HG02642 (cell line): ENCODE results near the gene CD47.

Source experiments
- ATAC-seq: cut with Tn5 transposase; IDR thresholded peaks from one replicate; pipeline ENCODE4 v1.9.1; 2021; ENCODE audit warnings: mild to moderate bottlenecking; ENCODE audit not compliant: unreplicated experiment, poor library complexity

Gene CD47

DNA sequence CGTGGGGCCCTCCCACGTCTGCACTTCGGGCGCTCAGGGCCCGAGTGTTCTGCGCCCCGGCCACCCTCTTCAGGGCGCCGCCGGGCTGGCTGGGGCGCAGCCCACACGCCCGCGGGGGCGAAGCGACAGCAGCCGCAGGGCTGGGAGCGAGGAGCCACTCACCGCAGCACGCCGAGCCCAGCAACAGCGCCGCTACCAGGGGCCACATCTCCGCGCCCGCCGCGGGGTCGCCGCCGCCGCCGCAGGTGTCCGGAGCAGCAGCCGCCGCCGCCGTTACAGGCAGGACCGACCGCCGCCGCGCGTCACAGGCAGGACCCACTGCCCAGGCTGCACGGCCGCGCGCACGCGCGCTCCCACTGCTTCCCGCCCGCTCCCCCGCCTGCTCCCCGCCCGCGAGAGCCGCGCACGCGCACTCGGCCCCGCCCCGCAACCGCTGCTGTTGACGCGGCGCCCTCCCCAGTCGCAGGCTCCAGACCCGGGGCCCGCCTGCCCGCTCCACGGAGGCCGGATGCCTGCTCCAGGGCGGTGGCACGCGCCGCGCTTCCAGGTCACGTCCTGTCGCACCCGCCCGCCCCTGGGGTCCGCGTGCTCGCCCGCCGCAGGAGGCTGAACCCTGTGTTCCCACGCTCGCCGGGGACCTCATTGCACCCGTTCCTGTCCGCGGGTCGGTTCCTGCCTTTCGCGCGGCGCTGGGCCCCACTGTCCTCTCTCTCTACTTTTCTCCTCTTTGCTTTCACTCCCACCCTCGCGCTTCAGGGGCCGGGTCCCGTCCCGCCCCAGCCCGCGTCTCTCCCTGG is at the start of gene CD47:
CD47 (minus strand) TSS at position 331 of the 797 bp plus-strand sequence; CDS start at position 208, 123 bp downstream.
- ATAC-seq: peak; percentile 78

DNA sequence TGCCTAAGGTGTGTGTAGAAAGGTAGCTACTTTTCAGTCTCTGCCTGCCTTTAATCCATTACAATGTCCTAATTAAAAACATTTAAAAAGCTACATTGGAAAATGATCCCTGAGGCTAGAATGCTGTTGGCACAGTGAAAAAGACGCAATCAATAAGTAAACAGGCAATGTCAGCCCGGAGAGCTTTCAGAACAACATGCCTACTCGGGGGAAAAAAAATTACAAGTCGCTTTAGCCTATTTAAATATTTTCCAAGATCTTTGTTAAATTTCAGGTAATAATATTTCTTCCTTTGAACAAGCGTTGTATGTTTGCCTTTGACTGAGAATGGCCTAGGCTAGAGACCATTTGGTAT is 46.6 kb upstream of the CD47 start:
- no peak for ATAC-seq

DNA sequence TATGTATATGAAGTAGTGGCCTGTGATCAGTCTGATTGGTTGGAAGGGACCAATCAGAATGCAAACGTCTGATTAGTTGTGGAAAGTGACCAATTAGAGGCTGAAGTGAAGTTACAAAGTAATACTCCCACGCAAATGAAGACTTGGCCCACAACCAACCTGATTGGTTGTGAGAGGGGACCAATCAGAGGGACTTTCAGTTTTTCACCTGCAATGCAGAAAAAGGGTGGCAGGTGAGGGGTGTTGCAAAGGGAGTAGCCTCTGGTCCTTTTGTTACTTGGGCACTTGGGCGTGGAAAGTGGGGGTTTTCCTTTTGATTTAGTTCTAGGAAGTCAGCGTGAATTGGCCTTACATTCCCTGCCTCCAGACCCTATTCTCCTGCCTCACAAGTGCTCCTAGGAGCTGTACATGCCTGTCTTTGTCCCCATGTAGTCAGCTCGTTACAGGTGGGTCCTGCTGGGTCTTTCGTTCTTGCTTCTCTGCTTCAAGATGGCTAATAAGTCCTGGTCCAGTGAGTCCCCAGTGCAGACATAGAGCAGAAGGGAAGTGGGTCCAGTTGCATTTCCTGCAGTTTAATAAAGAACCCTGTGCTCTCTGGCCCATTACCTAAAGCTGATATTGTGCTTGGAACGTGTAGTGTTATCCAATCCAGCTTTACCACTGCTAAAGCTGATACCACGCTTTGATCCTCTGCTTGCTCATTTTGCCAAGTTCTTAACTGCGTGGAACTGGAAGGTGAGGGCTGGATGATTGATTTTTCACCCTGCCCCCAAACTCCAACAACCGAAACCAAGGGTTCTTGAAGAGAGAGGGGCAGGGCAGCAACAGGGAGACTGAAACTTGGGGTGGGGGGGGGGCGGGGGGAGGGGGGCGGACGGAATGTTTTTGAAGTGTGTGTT is 46.0 kb upstream of the CD47 start:
- no peak for ATAC-seq

DNA sequence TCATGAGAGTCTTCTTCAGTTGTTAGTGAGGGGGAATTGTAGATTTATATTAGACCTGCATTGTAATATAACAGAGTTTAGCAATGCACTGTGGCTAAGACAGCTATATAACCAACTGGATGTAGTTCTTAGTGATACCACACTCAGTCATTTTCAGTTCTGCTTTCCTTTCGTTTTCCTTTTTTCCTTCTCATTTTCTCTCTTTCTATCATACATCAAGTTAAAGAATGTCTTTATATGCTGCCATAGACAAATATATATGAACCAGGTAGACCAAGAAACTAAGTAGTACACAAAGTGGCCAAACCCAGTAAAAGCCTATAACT is 43.7 kb upstream of the CD47 start:
- ATAC-seq: peak; percentile 49

DNA sequence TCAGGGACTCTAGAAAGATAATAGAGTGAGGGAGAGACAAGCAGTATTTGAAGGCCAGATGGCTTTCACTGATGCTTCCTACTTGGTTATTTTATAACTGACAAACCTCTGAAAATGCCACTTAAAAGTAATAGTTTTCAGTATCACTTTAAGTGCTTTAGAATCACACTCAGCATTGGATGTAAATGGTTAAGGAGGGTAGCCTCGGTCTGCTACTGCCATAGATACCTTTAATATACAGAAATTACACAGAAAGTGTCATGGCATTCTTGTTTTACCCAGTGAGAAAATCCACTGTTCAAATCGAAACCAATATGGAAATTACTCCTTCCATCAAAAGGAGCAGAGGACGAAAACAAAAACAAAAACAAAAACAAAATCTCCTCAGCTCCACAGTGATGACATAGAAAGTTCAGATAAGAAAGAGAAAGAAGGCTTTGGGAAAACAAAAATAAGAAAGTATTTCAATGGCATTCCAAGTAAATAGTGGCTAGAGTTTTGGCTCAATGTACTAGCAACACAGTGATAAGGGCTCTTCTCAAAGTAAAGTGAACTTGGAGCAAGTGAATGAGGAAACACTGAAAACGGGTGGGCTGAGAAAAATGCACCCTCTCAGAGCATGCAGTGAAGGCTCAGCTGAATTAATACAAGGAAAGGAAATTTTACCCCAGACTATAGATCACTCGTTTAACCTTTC is 43.2 kb upstream of the CD47 start:
- ATAC-seq: peak; percentile 44

DNA sequence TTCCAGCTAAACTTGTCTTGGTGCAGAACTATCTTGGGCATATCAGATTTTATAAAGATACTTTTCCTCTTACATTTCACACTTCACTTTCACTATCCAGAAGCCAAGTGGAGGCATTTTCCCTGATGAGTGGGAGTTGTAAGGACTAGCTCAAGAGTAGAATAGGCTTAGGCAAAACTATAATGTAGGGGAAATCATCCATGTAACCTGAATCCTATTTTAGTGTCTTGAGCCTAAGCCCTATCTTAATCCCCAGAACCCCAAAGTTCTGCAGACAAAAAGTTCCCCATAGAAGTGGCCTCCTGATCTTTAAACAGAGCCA is 42.2 kb upstream of the CD47 start:
- no peak for ATAC-seq

DNA sequence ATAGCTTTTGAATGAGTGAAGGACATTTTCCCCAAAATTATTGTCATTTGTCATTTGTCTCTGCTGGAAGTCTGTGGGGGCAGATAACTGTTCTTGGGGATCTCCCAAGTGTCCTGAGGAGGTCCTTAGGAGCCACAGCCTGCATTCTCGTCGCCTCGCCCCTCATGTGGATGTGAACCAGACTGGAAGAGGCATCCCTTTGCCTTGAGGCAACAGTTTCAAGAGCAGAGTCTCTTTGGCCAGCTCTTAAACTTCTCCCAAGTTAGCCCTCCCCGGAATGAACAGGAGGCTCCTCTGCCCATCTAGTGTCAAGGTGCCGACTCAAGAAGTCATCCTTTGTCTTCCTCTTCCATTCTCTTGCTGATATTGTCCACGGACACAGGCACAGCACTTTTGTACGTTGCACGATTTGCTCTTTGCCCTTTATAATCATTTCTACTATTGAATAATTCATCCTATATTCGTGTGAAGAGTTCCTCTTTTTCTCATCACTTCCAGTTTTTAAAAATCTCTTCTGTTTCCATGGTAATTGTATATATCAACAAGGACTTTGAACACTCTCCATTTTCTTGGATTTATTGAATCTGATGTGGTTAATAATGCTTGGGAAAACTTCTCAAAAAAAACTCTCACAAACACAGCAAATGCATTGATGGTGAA is 40.8 kb upstream of the CD47 start:
- ATAC-seq: no peak

DNA sequence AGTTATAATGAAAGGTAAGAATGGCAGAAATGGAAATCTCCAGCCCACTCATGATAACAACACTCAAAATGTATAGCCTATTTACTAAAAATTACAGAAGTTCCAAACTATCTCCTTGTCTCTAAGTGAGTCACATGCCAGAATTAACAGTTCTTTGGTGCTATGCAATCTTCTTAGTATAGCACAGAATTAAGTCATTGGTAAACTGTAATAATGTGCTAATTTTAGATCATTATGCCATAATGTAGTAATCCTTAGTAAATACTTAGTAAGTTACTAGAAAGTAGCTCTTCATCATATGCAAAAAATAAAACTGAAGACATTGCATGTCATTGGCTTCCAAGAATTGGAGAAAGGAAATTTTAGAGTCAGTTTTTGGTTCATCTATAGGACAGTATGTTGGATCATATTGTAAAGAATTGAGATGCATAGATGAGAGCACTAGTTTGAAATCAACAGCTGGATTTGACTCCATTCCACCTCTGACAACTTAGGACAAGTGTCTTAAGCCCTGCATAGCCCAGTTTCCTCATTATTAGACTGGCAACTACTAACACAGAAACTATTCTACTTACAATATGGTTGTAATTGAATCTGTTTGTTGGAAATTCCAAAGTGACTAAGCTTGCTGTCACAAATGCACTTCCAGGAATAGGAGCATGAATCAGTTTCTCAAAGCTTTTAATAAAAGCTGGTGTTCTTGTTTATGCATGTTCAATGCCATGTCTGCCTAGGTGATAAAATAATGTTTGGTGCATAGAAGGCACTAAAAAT is 40.1 kb upstream of the CD47 start:
- no peak for ATAC-seq

DNA sequence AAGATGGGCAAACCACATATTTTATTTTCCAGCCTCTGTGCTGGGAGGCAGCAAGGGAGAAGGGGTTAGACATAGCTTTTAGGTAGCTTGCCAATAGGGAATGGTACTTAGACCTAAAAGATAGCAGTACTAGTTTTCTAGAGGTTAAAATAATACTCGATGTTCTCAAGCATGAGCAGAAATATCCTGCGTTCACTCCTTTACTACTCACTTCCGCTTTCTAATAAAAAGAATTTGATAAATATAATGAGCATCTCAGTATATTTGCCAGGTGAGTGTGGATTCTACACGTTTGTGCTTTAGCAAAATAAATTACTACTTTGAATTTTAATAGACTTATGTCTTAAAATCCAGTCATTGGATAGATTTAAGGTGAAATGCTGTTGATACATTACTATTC is 39.4 kb upstream of the CD47 start:
- no peak for ATAC-seq

DNA sequence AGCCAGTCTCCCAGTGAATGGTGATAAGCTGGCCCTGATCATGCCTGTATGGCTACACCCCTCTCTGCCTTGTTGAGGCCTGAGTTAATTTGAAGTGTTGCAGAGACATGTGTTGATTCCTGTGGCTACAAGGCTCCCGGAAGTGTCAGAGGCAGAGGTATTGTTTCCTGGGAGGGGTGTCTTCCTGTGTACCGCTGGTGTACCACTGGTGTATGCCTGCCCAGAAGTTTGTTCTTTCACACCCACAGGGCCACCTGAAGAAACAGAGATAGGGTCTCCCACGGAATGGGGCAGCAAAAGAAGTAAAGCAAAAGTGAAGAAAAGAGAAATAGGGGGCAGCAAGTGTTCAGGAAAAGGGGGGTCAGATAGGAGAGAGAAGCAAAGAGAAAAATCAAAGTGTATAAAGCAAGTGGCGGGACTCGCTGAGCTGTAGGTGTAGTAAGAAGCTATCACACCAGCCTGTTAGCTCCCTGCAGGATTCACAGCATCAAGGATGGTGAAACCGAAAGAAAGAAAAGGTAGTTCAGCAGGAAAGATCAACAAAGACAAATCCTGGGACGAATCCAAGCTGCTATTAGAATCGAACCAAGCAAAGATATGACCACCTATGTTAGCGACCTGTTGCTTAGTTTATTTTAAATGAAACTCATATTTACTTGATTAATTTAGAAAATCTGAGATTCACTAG is 36.6 kb upstream of the CD47 start:
- ATAC-seq: no peak

DNA sequence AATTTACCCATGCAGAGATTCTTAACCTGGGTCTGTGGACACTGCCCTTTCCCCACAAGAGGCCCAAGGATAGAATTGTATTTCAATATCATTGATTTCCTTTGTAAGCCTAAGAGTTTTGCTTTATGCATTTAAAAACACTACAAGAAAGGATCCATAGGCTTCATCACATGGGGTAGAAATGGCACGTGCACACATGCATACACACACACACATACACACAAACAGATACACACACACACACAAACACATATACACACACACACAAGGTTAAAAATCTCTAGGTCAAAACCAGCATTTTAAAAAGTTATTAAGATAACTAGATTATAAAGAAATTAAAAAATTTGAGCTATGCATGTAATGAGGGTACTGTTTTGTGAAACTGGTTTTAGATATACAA is 35.5 kb upstream of the CD47 start:
- no peak for ATAC-seq

DNA sequence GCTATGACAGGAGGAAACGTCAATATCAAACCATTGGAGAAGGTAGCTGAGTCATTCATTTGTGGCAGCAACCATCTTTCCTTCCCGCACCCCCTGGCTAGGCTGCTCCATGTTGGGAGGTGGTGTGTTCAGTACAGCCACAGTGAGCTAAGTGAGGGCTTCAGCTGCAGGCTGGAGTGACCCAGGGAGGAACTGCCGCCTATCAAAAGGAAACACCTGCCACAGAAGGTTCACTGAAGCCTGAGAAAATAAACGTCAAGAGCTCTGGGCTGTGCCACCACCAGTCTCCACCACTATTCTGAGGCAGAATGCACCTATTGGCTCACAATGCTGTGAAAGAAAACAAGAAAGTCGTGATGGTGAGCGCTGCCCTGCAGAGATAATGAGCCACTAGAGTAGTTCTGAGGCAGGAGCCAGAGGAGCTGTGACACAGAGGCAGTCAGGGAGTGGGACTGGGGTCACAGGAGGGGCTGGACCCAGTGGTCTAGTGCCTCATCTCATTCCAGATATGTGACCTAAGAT is 34.8 kb upstream of the CD47 start:
- peak; percentile 57 for ATAC-seq

DNA sequence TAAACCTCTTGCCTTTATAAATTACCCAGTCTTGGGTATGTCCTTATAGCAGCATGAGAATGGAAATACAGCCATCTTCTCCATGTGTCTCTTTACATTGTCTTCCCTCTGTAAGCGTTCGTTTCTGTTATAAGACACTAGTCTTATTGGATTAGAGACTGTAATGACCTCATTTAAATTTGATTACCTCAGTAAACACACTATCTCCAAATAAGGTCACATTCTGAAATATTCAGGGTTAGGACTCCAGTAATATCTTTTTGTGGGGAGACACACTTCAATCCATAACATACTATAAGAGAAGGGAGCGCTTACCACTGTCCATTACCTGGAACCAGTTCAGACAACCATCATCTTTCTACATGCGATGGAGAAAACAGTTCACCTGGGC is 34.3 kb upstream of the CD47 start:
- no peak for ATAC-seq

DNA sequence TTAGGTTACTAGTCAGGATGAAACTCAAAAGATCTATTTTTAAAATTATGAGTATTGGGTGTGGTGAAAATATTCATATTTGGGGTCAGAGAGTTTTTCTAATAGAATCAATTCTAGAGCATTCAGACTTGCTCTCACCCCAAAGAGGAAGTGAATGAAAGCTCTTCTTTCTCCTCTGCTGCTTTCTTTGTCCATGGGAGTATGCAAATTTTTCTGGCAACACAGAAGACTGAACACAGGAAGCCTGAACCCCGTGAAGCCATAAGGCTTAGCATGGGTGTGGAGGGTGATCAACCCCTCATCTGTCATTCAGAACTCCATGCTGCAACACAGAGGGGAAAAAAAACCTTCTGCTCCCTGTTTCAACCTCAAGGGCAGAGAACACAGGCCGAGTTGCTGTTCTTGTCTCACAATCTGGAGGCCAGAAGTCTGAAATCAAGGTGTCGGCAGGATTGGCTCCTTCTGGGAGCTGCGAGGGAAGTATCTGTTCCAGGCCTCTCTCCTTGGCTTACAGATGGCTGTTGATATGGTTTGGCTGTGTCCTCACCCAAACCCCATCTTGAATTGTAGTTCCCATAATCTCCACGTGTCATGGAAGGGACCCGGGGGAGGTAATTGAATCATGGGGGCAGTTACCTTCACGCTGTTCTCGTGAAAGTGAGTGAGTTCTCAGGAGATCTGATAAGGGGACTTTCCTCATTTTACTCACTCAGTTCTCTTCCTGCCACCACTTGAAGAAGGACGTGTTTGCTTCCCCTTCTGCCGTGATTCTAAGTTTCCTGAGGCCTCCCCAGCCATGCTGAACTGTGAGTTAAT is 33.7 kb upstream of the CD47 start:
- peak; percentile 85 for ATAC-seq

DNA sequence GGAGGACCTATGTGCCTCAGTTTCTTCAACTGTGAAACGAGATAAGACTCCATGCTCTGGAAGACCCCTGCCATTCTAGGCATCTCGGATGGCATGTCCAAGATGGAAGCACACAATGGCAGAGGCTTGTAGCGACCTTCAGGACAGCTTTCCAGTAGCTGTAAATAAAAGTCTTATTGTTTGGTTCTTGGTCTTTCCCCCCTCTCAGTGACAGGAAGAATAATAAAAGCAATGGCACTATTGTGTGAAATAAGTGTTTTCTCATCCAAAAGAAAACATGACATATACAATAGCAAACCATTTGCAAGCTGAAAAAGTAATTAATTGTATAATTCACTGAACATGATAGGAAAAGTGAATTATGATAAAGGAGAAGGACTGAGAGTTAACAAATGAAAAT is 32.5 kb upstream of the CD47 start:
- ATAC-seq: no peak

DNA sequence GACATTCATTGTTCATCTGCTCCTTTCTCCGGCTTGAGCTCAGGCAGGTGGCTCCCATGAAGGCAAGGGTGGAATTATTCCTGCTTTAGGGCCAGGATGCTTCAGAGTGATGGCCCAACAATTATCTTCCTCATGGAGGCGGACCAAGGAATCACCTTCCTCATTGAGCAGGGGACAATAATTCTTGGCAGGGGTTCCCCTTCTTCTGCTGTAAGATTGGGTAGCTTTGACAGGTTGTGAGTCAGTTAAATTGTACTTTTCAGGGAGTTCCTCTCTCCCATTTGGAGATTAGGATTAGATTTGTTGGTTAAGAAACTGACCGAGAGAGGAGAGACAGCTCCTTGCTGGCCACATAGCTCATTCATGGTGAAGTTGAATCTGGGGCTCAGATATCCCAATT is 31.4 kb upstream of the CD47 start:
- no peak for ATAC-seq

DNA sequence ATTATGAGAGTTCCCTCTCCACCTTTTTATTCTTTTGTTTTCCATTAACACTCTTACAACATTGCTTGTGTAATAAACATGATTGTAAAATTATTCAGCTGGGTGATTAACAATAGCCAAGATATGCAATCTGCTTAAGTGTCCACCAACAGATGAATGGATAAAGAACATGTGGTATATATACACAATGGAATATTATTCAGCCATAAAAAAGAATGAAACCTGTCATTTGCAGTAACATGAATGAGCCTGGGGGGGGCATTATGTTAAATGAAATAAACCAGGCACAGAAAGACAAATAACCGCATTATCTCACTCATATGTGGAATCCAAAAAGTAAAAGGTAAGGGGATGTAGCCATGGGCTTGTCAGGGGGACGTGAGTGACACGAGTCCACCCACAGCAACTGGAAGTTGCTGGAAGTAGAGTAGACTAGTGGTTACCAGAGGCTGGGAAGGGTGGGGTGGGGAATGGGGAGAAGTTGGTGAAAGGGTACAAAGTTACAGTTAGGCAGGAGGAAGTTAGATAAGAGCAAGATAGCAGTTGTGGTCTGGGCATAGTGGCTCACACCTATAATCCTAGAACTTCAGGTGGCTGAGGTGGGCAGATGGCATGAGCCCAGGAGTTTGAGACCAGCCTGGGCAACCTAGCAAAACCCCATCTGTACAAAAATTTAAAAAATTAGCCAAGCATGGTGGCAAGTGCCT is 28.7 kb upstream of the CD47 start:
- no peak for ATAC-seq
